Spleen (tissue), 11 donors: ENCODE data around the gene HOXA7. TPM values are rescaled to one million over a fixed set of nuclear protein-coding genes. Genes with fewer than 3 reads are reported as not detected.

Source experiments
- DNase-seq: peaks from one replicate; pipeline ENCODE4 v3.0.0-alpha.2; 2020
- H3K27ac ChIP-seq, 8 donors: fragments of 200-600 bp; sonication (generic) in 7 of 8; 1 replicate in 4 of 8; 2 replicates in 4 of 8; pipeline versions ENCODE4 v1.5.0 to v1.8.0; 2016 to 2021; ENCODE audit warnings: inconsistent platforms in 4 of 8, mild to moderate bottlenecking in 4 of 8, moderate library complexity in 1 of 8
- H3K27me3 ChIP-seq, 7 donors: fragments of 200-600 bp; sonication (generic) in 6 of 7; replicated peaks in 1 of 7; 1 replicate in 4 of 7; 2 replicates in 3 of 7; pipeline versions ENCODE4 v1.5.0 to v1.8.0; 2016 to 2021; ENCODE audit warnings: inconsistent platforms in 3 of 7, mild to moderate bottlenecking in 1 of 7
- H3K36me3 ChIP-seq, 6 donors: fragments of 200-600 bp; sonication (generic) in 5 of 6; 1 replicate in 4 of 6; 2 replicates in 2 of 6; pipeline versions ENCODE4 v1.5.0 to v1.8.0; 2016 to 2021; ENCODE audit warnings: inconsistent platforms in 2 of 6
- H3K4me1 ChIP-seq, 6 donors: fragments of 200-600 bp; sonication (generic) in 5 of 6; 1 replicate in 3 of 6; 2 replicates in 3 of 6; pipeline versions ENCODE4 v1.5.0 to v1.8.0; 2016 to 2021; ENCODE audit warnings: inconsistent platforms in 3 of 6
- H3K4me3 ChIP-seq, 8 donors: fragments of 200-600 bp; sonication (generic) in 7 of 8; 1 replicate in 4 of 8; 2 replicates in 4 of 8; pipeline versions ENCODE4 v1.5.0 to v1.8.0; 2016 to 2021; ENCODE audit warnings: inconsistent platforms in 4 of 8, mild to moderate bottlenecking in 4 of 8, moderate library complexity in 2 of 8
- H3K9me3 ChIP-seq, 8 donors: fragments of 200-600 bp; sonication (generic) in 7 of 8; 1 replicate in 4 of 8; 2 replicates in 4 of 8; pipeline versions ENCODE4 v1.5.0 to v1.8.0; 2016 to 2021; ENCODE audit warnings: inconsistent platforms in 4 of 8
- CTCF ChIP-seq, 11 experiments: fragments of 200-600 bp in 7 of 11; fragments of 450-650 bp in 4 of 11; sonication (generic) in 4 of 11; IDR thresholded peaks in 8 of 11; conservative IDR thresholded peaks in 3 of 11; 1 replicate in 7 of 11; 2 replicates in 4 of 11; pipeline versions ENCODE4 v1.4.0 to v1.8.0; 2016 to 2021; ENCODE audit warnings: antibody characterized with exemption in 11 of 11, inconsistent platforms in 4 of 11, mild to moderate bottlenecking in 1 of 11
- POLR2A ChIP-seq, 3 donors: fragments of 450-650 bp; IDR thresholded peaks; one replicate each; pipeline ENCODE4 v1.5.1; 2017; ENCODE audit warnings: antibody characterized with exemption in 3 of 3, mild to moderate bottlenecking in 1 of 3
- POLR2AphosphoS5 ChIP-seq, 3 donors: sonication (generic); formaldehyde crosslinking; IDR thresholded peaks; one replicate each; pipeline ENCODE4 v1.5.1; 2017; ENCODE audit warnings: antibody characterized with exemption in 3 of 3
- WGBS, 5 donors: extraction: QIAGEN DNeasy Blood & Tissue Kit in 3 of 5; methylation state at CpG; one replicate each; pipeline versions ENCODE4 v1.1.5 to v1.1.7; 2013 to 2018; 5-methylcytosine and 5-hydroxymethylcytosine counted together
- intact Hi-C: fragments of 100-400 bp; cut with DNase I; formaldehyde crosslinking; loops from one replicate; pipeline ENCODE4 v1.15.0; 2023; ENCODE audit warnings: low total_unique reads
- polyA plus RNA-seq, 3 donors: library from polyadenylated mRNA; stranded (reverse); fragments of 200-250 nt; gene quantifications; one replicate each; pipeline ENCODE4 v1.2.1, GENCODE V29; 2013
- total RNA-seq, 7 donors: library from RNA; depleted of rRNA in 3 of 7; stranded (reverse); fragments of >200 nt in 3 of 7; fragmentation: NEBNext Ultra II Directional in 4 of 7; extraction: Animal tissue kit (Norgen Biotek cat#: 25700) in 4 of 7; gene quantifications; one replicate each; pipeline versions ENCODE4 v1.1.0 to v1.2.1, GENCODE V29; 2016 to 2021
- donor health status: healthy with polysubstance abuse.
- donor health status: DM: no; HTN: no; CAD: no; lungs with moderate emphysema.
- donor health status: DM: no; HTN: no; CAD: no.
- donor health status: Bipolar disorder and iron deficiency.
- donor health status: healthy.
- donor health status: DM: no; HTN: no; CAD: no.
- donor health status: DM: yes; HTN: yes; CAD: no.

HOXA7 gene
- total and polyA plus RNA-seq, 10 donors, result 0.55 to 8.0 (median 2.4) TPM

- WGBS, 5 donors, result 4 to 13% (median 5%) methylated on average over 36 to 47 of the region's 47 CpGs
These were observed 8.1 kb upstream of the HOXA7 start for GRCh38 chr7:27164367-27165088.

GRCh38 chr7:27164045-27164366, 7.5 kb upstream of the HOXA7 start:
- Histone ChIP-seq H3K4me3 (peak overlapping the region in 5 of 8 donors; percentile 32 to 65 (median 43)), H3K27ac (no peak overlapping the region)

More at GRCh38 chr7:27164367-27165088, 8.1 kb upstream of the HOXA7 start:
- TF ChIP-seq CTCF (IDR thresholded peaks at IDR 0.05 in 8 of 11, conservative IDR thresholded peaks at IDR 0.05 in 3 of 11) (peak in 1 of 11 experiments; percentile 10), POLR2A (IDR thresholded peaks at IDR 0.05) (no peak), POLR2AphosphoS5 (IDR thresholded peaks at IDR 0.05) (no peak)
- Histone ChIP-seq H3K36me3 (no peaks in the 10 kb centered on the region), H3K27me3 (peaks cover 26 to 100% (median 93%) of the 10 kb centered on the region in 7 donors), H3K27ac (peak overlapping the region in 3 of 8 donors; percentile 46 to 73 (median 56)), H3K4me3 (peak overlapping the region; percentile 6 to 65 (median 40)), H3K9me3 (peaks cover 0 to 15% (median 0%) of the 10 kb centered on the region in 8 donors), H3K4me1 (peaks cover 20 to 90% (median 64%) of the 10 kb centered on the region in 6 donors)
- peak; percentile 77 for DNase-seq
- intact Hi-C loops, result loop anchor here (5.0 to 10.0 kb wide), 3 partner anchors 482 to 1300 kb away; no protein-coding TSS in a partner anchor

GRCh38 chr7:27163288-27164044, 7.0 kb upstream of the HOXA7 start:
- 24 to 55% (median 36%) methylated on average over 24 of the region's 24 CpGs for WGBS, 5 donors
- Histone ChIP-seq H3K27me3 (peaks cover 23 to 100% (median 93%) of the 10 kb centered on the region in 7 donors), H3K4me3 (peak overlapping the region in 3 of 8 donors; percentile 43 to 65 (median 50)), H3K9me3 (peaks cover 0 to 15% (median 0%) of the 10 kb centered on the region in 8 donors), H3K4me1 (peaks cover 20 to 90% (median 62%) of the 10 kb centered on the region in 6 donors), H3K27ac (no peak overlapping the region), H3K36me3 (no peaks in the 10 kb centered on the region)
- TF ChIP-seq CTCF (IDR thresholded peaks at IDR 0.05 in 8 of 11, conservative IDR thresholded peaks at IDR 0.05 in 3 of 11) (no peak), POLR2AphosphoS5 (IDR thresholded peaks at IDR 0.05) (no peak), POLR2A (IDR thresholded peaks at IDR 0.05) (no peak)
- intact Hi-C loops, result loop anchor here (5.0 to 10.0 kb wide), 3 partner anchors 481 to 1299 kb away; no protein-coding TSS in a partner anchor
- peak; percentile 52 for DNase-seq

More at GRCh38 chr7:27164045-27164366, 7.5 kb upstream of the HOXA7 start:
- Histone ChIP-seq H3K4me1 (peaks cover 20 to 90% (median 59%) of the 10 kb centered on the region in 6 donors), H3K9me3 (peaks cover 0 to 15% (median 0%) of the 10 kb centered on the region in 8 donors), H3K27me3 (peaks cover 25 to 100% (median 93%) of the 10 kb centered on the region in 7 donors), H3K36me3 (no peaks in the 10 kb centered on the region)
- intact Hi-C loops, result loop anchor here (5.0 to 10.0 kb wide), 3 partner anchors 482 to 1299 kb away; no protein-coding TSS in a partner anchor
- DNase-seq, result no peak
- TF ChIP-seq POLR2A (IDR thresholded peaks at IDR 0.05), result no peak
- peak in 1 of 11 experiments; percentile 7 for TF ChIP-seq CTCF (IDR thresholded peaks at IDR 0.05 in 8 of 11, conservative IDR thresholded peaks at IDR 0.05 in 3 of 11)
- WGBS, 5 donors, result 14 to 30% (median 24%) methylated on average over 12 of the region's 12 CpGs
